C1 segment of cervical spinal cord (tissue), 14 donors: ENCODE results near the gene AKT3.
"Not testable (repeated sequence)": the region's sequence is repeated elsewhere in the genome, so short reads cannot be mapped to it uniquely, and the experiment has no call there.

Experiments
- DNase-seq, 14 donors: peaks; one replicate each; lab custom pipeline; 2025; lab: John Stamatoyannopoulos, UW

AKT3 gene

DNA sequence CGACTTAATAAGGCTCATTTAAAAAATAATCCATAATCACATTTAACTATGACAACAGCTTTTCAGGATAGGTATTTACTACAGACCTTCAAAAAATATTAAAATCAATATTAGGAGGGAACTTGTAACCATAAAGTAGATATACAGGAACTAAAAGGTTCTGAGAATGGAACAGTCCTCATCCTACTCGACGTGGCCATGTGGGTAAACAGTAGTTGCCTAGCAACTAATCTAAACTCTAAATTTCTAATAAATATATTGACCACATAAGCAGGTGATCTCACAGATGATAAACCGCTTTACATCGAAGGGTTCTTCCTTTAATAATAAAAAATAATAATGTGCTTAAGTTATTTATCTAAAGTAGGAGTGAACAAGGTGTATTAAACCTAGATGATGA is 7.9 kb downstream of the AKT3 start:
- DNase-seq = no peak

DNA sequence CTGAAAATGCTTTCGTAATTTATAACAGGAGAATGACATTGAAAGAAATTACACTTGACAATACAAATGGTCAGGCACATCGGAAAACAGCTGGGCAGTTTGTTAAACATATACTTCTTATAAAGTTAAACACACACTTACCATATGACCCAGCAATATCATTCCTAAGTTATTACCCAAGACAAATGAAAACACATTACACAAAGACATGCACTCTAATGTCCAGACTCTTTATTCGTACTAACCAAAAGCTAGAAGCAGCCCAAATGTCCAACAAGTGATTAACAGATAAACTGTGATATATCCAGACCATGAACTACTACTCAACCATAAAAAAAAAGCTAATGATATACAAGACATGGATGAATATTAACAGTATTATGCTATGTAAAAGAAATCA is 8.5 kb downstream of the AKT3 start:
- no peak for DNase-seq

- DNase-seq = no peak
Measured at GRCh38 chr1:243837907-243838535, 12.0 kb downstream of the AKT3 start.

GRCh38 chr1:243834130-243834529 is 15.9 kb downstream of the AKT3 start:
- DNase-seq = no peak

DNA sequence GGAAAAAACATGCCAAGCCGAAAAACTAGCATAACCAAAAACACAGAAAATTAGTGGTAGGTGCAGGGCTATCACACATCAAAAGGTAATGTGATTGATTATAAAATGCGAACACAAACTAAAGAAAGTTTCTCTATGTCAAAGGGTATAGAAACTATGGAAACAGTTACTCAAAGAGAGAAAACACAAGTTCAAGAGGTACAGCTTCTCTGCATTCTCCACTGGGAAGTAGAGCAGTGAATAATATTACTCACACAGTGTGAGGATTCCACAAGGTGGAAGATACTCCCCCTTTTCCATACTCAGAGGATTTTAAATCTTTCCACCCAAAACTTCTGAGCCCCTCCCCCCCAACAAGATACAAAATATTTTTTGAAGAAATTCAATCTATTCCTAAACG is 18.6 kb downstream of the AKT3 start:
- no peak for DNase-seq

GRCh38 chr1:243827206-243827605 is 22.8 kb downstream of the AKT3 start:
- no peak for DNase-seq

DNA sequence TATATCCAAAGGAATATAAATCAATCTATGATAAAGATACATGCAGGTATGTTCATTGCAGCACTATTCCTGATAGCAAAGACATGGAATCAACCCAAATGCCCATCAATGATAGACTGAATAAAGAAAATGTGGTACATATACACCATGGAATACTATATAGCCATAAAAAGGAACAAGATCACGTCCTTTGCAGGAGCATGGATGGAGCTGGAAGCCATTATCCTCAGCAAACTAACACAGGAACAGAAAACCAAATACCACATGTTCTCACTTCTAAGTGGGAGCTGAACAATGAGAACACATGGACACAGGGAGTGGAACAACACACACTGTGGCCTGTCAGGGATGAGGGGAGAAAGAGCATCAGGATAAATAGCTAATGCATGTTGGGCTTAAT is 25.1 kb downstream of the AKT3 start:
- not testable (repeated sequence) for DNase-seq

GRCh38 chr1:243821177-243821680 is 28.8 kb downstream of the AKT3 start:
- no peak for DNase-seq

DNA sequence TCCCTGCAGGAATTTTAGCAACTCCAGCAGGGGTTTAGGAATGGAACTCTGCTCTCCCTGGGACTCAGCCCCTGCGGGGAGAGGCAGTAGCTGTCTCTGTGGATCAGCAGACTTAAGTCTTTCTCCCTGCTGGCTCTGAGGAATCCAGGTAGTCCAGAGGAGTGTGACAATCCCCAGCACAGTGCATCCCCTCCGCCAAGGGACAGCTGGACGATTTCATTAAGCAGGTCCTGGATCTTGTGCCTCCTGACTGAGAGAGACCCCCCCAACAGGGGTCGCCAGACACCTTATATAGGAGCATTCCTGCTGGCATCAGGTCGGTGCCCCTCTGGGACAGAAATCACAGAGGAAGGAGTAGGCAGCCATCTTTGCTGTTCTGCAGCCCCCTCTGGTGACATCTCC is 30.6 kb downstream of the AKT3 start:
- DNase-seq = no peak

- DNase-seq = no peak
Measured at GRCh38 chr1:243818978-243819377, 31.1 kb downstream of the AKT3 start.

DNA sequence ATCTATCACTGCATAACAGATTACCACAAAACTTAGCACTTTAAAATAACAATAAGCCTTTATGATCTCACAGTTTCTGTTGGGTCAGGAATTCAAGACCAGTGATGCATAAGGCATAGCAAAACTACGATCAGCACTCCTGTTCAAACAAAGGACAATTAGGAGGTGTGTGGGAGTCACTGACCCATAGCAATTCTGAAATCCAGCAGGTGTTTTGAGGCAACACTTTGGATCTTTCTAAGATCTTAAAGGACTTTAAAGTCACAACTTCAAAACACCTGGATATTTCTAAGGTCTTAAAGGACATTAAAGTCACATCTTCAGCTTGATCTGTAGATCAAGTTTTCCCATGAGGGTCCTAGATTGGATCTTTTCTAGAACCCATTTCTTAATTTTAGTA is 35.3 kb downstream of the AKT3 start:
- no peak for DNase-seq

DNA sequence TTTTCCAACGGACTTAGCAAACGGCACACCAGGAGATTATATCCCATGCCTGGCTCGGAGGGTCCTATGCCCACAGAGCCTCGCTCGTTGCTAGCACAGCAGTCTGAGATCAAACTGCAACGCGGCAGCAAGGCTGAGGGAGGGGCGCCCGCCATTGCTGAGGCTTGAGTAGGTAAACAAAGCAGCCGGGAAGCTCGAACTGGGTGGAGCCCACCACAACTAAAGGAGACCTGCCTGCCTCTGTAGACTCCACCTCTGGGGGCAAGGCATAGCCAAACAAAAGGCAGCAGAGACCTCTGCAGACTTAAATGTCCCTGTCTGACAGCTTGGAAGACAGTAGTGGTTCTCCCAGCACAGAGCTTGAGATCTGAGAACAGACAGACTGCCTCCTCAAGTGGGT is 42.7 kb downstream of the AKT3 start:
- DNase-seq = not testable (repeated sequence)

- no peak for DNase-seq
Measured at GRCh38 chr1:243806310-243806709, 43.7 kb downstream of the AKT3 start.

DNA sequence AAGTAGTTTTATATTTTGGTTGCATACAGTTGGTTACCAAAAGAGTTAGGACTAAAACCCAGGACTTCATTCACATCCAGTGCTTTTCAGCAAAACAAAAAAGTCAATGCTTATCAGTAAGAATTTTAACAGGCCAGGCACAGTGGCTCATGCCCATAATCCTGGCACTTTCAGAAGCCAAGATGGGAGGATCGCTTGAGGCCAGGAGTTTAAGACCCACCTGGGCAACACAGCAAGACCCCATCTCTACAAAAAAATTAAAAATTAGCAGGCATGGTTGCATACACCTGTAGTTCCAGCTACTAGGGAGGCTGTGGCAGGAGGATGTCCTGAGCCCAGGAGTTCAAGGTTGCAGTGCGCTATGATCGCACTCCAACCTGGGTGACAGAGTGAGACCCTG is 47.3 kb downstream of the AKT3 start:
- DNase-seq = no peak

DNA sequence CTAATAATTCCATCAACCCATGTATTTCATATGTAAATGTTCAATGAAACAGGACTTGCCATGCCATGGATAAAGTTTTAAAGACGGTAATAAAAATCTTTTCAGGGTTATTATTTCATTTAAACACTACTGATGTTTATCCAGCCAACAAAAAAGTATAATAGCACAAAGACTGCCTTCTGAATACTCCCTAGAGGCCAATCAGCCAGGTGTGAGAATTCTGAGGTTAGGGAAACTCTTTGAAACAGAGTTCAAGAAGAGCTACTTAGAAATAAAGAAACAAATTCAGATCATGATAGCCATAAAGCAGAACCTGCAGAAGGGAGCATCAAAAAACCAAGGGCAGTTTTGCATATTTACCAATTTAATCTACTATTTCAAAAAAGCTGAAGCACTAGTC is 48.7 kb downstream of the AKT3 start:
- no peak for DNase-seq

DNA sequence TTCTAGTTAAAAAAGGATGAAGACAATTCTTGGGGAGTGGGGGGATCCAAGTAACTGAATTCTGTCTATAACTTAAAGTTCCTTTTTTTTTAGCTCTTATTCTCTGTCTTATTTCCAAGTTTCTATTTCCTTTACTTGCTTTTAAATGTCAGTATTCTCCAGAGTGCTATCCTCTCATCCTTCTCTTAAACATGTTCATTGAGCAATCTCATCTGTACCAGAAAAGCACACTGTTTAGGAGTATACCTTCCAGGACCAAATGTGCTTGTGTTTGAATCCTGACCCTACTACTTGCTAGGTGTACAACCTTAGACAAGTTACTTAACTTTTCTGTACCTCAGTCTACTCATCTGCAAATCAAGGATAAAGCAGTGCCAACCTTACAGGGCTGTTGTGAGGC is 50.1 kb downstream of the AKT3 start:
- DNase-seq = no peak

GRCh38 chr1:243798726-243799125 is 51.3 kb downstream of the AKT3 start:
- no peak for DNase-seq

- DNase-seq = peak in 1 of 14 donors; percentile 66
Measured at GRCh38 chr1:243796016-243796415, 54.0 kb downstream of the AKT3 start.

GRCh38 chr1:243793298-243793697 is 56.7 kb downstream of the AKT3 start:
- no peak for DNase-seq

DNA sequence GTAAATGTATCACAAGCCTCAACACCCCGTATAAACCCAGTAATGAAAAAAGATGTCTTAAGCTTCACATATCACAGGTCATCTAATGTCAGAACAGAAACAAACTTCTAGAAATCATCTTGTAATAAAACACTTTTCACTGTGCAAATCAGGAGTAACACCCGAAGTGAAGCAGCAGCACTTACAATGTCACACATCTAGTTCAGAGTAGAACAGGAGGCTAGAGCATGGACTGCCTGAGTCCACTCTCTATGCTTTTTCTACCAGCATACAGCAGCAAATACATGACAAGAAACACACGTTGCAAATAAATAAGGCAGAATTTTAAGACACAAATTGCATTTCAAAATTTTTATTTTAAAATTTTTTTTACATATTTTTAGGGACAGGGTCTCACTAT is 57.2 kb downstream of the AKT3 start:
- DNase-seq = no peak

DNA sequence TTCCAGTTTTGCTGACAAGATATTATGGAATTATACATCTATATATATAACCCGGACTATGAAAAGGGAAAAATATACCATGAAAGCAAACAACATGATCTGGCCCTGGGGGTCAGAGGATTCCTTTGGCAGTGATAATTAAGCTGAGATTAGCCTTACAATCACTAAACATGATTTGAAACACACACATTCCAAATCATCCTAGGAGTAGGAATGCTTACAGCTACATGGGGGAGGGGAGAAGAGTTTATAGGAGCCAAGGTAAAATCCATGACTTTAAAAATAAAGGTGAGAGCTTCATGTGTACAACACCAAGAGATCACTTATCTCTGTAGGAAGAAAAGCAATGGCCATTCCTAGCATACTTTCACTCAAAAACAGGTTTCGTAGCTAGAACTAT is 57.6 kb downstream of the AKT3 start:
- no peak for DNase-seq

DNA sequence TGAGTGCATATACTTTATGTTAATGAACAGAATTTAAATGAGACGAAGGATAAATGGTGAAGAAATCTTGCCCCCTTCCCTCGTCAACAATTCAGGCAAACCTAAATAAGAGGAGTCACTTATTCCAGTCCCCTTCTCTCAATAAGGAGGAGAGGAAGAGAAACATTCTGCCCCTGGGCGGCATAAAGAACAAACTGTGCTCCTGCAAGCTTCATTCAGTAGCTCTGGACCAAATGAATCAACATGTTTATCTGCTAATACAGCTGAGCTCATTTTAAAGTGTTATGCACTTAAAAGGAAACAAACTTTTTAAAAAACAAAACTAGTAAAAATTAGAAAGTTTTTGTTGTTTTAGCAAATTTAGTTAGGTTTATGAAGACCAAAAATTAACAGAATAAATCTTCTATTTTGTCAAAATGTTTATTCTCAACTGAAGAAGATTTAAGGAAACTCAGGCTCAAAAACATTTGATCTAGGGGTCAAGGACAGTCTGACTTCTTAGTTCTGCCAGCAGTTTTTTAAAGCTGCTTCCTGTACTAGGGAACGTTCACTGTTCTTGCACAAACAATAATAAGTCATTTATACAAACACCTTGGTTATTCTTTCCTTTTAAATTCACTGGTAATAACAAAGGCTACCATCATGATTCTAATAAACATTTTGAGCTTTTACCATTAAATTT is 58.3 kb downstream of the AKT3 start:
- DNase-seq = peak in 4 of 14 donors; percentile 1 to 10 (median 6)

DNA sequence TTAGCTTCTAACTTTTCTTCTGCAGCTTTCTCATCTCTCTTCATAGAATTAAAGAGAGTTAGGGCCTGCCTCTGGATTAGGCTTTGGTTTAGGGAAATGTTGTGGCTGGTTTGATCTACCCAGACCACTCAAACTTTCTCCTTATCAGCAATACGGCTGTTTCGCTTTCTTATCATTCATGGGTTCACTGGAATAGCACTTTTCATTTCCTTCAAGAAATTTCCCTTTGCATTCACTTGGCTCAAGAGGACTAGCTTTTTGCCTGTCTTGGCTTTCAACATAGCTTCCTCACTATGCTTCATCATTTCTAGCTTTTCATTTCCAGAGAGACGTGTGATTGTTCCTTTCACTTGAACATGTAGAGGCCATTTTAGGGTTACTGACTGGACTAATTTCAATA is 59.6 kb downstream of the AKT3 start:
- no peak for DNase-seq

- no peak for DNase-seq
Measured at GRCh38 chr1:243786531-243786930, 63.5 kb downstream of the AKT3 start.
